ENCODE measurements around the gene CXCR3.
A peak's percentile ranks its signal among the peaks of the same experiment; 100 is the strongest.
"Not testable (repeated sequence)": the region's sequence is repeated elsewhere in the genome, so short reads cannot be mapped to it uniquely, and the experiment has no call there.

Gene CXCR3

DNA sequence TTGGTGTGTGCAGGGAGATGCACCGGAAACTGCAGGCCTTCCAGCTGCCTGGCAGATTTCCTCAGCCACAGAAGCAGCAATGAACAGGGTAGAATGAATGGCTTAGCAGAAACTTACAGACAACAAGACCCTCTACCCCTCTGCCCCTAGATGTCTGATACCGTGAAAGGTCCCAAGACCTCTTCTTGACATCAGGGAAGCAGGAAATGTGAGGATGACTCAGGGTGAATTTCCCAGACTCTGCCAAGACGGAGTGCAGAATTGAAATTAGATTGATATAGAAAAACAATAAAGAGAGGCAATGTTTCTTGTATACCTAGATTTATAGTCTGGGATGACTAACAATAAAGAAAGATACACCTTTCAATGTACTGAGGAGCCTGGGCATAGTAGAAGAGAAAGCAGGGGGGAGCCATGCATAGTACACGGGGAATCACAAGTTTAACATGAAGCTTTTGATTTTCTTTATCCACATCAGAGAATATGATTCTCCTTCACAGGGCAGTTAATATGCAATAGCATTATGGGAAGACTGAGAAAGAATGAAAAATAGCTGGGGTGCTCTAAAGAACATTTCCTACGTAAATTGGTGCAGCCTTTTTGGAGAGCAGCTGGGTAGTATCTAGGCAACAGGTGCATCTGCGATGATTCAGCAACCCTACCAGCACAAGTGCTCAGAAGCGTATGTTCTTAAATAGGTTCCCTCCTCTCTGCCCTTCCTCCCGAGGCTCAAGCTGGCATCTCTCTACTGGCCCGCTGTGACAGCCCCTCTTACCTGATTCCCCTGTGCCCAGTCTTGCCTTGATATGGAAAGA lies 18.3 kb upstream of the CXCR3 start:
- no peak for DNase-seq

DNA sequence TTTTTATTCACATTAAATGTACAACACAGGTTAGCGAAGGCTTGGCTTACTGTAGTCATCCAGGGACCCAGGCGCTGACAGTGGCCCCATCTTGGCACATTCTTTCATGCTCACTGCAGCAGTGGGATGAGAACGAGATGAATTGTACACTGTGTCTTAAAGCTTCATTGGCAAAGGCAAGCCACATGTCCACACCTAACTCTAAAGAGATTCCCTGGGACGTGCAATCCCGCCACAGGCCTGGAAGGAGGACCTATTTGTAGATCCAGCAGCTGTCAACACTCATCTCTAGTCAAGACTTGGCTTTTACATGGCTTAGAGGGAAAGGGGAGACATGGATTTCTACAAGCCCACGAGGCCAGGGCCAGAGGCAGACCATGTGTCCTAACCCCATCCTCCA lies 16.1 kb upstream of the CXCR3 start:
- no peak for DNase-seq

DNA sequence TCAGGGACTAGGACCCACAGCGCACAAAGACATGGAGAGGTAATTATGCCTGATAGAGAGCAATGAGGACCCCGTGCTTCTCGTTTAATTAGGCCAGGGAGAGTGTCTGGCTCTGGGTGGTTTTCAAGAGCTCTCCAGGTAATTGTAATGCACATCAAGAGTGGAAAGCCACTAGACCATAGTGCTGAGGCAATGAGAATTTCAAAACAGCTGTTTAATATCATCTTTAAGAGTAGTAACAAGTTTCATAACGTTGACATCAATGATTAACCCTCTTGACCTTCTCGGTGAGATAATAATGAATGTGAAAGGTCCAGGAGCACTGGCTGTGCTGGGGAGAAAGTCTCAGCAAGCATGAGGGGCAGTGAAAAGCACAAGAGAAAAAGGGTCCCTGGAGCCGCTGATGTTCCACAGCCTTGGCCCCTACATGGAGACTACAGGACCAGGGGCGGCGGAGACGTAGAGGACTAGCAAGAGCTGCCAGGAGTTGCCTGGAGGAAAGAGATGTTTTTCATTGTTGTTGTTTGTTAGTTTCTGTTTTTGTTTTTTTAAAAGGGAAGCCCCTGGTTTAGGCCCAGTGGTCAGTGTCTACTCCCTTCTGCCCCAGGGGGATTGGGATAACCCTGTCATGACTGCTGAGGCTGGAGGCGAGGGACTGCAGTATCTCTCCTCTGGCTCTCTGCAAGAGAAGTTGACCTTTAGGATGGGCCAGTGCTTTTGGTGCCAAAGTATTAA lies 14.8 kb upstream of the CXCR3 start:
- no peak for DNase-seq

DNA sequence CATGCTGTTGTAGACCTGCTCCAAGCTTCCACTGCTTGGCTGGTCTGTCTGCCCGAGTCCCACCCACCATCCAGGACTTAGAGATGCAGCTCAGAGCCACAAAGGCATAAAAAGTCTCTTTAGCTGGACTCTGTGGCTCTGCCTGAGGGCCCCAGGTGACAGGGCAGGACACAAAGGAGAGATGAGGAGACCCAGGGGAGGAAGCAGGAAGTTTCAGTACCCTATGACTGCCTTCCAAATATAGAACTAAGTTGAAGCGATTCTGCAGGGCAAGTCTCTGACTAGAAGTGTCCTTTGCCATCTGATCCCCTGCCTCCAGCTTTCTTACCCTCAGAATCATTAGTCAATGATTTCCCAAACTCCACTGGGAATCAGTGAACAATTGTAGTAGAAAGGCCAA lies 11.2 kb upstream of the CXCR3 start:
- no peak for DNase-seq

DNA sequence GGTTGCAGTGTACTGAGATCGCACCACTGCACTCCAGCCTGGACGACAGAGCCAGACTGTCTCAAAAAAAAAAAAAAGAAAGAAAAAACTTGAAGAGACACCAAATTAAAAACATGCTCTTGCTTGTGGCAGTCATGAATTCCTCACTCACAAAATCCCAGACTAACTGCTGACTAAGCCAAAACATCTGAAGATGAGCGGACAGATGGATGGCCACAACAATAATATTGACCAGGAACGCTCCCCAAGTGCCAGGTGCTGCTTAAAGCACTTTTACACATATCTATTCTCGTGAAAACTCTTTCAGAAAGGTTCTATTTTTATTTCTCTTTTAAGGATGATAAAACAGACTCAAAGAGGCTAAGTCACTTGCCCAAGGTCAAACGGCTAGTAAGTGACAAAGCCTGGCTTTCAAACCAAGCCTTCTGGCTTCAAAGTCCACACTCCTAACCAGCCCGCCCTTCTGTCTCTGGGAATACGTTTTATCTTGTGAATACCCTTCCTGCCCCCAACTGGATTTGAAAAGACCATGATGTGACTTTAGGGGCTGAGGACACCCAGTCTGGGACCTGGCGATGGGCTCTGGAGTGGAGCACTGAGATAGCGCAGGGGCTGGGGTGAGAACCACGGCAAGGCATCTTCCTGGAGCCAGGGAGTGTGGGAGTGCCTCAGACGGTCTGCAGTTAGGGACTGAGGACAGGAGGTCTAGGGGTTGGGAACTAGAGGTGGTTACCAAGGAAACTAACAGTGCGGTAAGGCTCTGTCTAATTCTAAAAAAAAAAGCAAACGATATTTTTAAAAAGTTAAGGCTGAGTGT lies 9.5 kb upstream of the CXCR3 start:
- DNase-seq = no peak

DNA sequence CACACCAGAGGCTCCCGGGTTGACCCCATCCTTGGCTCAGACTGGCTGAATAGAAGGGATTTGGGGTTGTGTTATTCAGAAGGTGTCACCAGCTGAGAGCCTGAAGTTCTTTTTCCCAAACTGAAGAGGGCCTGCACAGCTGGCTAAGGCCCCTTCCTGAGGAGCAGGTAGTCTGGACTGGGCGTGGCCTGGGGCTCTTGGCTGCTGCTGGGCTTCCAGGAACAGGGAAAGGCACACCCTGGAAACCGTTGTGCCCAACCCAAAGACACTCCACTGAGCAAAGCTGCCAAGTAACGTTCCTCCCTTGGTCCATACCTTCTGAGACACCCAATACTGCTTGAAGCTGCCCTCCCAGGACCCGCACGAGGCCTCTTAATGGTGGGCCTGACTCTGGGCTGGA lies 8.3 kb upstream of the CXCR3 start:
- DNase-seq = no peak

DNA sequence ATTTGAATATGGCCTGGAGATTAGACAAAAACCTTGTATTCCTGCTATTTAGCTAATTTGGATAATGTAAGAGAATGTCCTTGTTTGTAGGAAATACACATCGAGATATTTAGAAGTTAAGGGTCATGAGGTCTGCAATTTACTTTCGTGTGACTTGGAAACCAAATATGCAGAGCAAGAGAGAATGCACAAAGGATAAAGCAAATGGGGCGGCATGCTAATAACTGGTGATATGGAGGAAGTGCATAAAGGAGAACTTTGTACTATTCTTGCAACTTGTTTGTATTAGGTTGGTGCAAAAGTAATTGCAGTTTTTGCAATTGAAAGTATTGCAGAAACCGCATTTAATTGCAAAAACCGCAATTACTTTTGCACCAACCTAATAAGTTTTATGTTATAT lies 7.2 kb upstream of the CXCR3 start:
- no peak for DNase-seq

DNA sequence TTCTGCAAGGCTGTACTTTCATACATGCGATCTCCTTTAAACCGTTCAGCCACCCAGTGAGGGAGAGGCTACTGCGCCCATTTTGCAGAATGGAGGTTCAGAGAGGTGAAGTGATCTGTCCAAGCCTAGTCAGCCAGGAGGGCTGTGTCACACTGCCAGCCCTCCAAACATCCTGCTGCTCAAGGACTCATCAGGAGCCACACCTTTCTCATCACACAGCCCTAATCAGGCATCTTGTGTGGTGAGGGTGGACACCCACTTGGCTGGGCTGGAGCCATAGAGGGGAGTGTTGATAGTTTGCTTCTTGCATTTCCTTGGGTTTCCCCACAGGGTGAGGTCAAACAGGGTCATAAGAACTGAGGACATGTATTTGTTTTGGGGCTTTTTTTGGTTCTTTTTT lies 5.4 kb upstream of the CXCR3 start:
- no peak for DNase-seq

DNA sequence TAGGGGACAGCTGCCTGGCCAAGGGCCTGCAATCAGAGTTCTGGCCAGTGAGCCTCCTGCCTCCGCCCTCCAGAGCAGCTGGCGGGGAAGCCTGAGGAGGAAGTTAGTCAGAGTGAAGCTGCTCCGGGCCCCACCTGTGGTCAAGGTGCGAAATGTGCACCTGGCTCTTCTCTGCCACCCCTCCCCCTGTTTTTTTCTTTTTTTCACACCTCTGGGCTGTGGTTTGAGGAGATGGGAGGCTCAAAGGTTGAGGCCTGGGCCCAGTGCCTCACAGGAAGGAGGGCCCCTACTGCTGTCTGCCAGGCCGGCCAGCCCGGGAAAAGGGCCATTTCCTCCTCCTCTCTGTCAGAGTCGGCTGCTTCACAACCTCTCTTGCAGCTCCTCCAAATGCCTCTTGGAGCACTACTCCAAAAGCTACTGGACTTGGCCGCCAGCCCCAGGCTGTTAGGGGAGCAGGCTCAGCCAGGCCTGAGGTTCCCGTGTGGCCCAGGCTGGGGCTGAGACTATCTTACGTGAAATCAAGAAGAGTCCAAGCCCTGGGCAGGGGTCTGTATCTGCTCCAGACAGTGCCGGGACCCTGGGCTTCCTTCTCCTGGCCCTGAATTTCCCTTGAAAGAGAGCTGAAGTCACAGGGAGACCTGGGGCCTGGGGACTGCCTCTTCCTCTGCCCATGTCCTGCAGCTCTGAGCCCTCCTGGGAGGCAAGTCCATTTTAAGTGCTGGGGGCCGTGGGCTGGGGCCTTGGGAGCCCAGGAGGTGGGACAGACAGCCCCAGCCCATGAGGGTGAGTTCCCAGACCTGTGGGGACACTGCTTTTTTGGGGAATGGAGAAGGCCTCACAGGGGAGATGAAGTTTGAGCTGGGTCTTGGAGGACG lies 4.5 kb upstream of the CXCR3 start:
- peak; percentile 11 for DNase-seq

DNA sequence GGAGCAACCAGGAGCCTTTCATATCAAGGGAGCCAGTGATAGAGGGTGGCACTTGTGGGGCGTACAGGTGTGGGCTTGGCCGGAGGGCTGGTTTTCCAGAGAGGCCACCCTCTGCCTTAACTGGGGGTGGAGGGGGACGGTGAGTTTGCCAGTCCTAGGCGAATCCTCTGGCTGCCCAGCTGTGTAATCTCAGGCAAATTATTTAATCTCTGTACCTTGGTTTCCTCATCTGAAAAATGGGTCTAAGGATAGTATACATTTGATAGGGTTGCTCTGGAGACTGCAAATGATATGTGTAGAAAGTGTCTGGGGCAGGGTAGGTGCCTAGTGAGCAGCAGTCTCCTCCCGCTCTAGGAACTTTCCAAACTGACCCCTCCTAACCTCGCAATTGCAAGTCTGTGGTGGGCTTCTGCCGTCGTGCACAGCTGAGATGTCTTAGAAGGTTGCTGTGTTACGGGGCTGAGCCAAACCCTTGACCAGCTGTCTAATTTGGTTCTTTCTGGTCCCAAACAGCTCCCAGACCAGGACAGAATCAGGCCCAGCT lies 3.8 kb upstream of the CXCR3 start:
- DNase-seq = no peak

DNA sequence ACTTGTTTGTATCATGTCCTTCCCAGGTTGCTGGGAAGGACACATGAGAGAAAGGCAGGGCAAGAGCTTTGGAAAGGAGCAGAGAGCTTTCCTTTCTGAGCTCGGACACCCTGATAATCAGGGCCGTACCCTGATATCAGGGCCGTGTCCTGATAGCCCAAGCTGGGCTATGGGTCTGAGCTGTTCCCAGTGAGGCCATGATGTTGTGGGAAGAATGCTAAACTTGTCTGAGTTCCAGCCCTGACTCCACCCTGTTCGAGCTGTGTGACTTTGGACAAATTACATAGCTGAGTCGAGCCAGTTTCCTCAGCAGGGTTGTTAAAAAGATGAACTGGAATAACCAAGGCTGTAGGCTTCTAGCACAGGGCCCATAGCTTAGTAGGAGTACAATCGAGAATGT lies 3.3 kb upstream of the CXCR3 start:
- DNase-seq = no peak

DNA sequence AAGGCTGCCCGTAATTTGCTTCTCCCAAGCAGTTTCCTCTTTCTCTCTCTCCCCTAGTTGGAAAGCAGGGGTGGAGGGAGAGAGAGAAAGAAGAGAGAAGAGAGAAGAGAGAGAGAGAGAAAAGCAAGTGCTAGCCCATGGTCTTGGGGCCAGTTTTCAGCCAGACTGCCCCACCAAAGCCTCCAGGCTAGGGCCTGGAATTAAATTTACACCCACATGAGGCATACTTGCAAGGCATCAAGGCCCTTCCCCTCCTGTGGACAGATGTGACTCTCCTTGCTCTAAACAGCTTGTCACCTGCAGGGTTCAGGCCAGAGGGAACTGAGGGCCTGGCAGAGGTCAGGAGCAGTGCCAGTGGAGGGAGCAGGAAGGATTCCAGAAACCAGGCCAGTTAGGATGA lies 1.7 kb upstream of the CXCR3 start:
- no peak for DNase-seq

DNA sequence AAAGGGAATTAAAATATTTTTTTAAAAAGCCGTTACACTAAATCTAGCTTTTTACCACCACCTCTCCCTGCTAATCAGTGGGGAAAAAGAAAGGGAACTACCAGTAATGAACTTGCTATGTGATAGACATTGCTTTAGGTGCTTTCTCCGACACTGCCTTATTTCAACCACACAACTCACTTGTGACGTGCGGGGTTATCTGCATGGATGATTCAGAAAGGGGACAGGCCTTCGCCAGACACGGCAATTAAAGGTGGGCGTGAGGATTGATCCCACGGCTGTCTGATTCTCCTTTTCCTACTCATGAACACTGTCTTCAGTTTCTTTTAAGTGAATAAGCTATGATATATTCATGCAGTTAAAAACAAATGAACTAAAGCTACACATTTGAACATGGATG lies 882 bp upstream of the CXCR3 start:
- no peak for DNase-seq

DNA sequence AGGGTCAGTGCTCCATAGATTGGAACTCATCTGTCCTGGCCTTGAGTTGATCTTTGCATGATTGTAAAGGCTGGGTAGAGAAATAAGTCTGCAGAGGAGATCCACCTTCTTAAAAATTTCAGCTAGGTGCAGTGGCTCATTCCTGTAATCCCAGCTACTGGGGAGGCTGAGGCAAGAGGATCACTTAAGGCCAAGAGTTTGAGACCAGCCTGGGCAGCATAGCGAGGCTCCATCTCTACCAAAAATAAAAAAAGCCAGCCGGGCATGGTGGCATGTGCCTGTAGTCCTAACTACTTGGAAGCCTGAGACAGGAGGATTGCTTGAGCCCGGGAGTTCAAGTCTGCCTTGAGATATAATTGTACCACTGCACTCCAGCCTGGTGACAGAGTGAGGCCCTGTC lies 476 bp upstream of the CXCR3 start:
- DNase-seq = no peak

DNA sequence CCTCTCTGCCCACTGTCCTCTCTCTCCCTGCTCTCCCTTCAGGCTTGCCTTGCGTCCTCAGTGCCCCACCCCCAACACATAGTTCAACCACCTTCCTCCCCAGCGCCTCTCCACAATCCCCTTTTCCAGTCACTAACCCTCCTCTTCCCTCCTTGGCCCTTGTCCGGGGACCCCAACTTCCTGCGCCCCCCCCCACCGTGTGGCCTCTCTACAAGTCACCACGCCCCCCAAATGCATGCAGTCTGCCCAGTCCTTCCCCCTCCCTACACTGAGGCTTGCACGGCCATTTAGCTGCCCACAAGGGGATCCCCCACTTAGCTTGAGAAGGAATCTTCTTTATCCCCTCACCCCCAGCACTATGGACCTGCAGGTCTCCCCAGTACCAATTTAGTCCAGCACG lies 569 bp downstream of the CXCR3 start:
- no peak for DNase-seq

DNA sequence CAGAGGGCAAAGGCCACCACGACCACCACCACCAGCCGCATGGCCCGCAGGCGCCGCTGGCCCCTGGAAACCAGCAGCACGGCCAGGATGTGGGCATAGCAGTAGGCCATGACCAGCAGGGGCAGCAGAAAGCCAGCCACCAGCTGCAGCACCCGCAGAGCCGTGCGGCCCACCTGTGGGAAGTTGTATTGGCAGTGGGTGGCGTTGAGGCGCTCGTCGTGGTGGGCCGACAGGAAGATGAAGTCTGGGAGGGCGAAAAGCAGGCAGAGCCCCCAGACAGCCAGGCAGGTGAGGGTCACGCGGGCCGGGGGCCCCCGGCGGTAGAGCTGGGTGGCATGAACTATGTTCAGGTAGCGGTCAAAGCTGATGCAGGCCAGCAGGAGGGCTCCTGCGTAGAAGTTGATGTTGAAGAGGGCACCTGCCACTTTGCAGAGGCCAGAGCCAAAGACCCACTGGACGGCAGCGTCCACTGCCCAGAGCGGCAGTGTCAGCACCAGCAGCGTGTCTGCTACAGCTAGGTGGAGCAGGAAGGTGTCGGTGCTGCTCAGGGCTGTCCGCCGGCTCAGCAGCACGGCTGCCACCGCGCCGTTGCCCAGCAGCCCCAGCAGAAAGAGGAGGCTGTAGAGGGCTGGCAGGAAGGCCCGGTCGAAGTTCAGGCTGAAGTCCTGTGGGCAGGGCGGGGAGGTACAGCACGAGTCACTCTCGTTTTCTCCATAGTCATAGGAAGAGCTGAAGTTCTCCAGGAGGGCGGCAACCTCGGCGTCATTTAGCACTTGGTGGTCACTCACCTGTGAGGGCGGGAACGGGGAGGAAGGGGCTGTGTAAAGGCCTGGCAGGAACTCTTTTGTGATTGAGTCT lies 1.4 kb downstream of the CXCR3 start:
- no peak for DNase-seq

DNA sequence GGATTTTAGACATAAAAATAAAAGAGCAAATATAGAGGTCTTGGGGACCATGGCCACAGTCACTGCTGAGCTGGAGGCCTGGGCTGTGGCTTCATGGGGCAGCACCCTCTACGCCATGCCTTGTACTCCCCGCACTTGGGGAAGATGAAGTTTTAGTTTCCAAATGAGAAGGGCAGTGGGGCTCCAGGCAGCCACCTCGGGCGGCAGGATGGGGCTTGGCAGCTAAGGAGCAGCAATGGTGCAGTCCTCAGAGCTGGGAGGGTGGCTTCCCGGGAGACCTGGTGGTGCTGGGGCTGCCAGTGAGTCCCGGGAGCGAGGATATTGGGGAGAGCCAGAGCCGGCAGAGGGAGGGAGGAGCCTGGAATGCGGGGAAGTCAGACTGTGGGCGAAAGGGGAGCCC lies 2.4 kb downstream of the CXCR3 start:
- no peak for DNase-seq

DNA sequence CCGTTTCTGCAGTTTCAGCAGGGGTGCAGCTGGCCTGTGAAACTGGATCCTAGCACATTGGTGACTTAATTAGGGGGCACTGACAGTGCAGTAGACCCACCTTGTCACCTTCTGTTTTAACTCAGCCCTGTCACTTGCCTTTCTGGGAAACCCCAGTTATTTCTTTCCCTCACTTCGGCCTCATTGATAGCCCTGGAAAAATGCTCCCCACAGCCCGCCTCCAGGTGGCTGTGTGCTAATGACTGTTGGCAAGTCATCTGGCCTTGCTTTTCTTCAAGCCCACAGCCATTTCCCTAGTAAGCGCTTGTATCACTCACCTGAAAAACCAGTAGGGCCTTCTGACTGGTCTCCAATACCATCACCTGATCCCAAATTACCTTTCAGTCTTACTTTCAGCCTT lies 3.3 kb downstream of the CXCR3 start:
- DNase-seq = no peak

DNA sequence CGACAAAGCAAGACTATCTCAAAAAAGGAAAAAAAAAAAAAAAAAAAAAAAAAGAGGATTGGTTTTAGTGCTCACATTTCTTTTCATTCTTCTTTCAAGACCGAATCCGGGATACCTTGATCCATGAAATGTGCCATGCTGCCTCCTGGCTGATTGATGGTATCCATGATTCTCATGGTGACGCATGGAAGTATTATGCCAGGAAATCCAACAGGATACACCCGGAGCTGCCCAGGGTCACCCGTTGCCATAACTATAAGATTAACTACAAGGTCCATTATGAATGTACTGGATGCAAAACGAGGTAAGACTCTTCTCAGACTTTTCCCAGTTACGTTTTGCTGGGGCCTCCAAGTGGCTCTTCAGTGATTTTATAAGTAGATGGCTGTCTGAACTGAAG lies 6.1 kb downstream of the CXCR3 start:
- no peak for DNase-seq

DNA sequence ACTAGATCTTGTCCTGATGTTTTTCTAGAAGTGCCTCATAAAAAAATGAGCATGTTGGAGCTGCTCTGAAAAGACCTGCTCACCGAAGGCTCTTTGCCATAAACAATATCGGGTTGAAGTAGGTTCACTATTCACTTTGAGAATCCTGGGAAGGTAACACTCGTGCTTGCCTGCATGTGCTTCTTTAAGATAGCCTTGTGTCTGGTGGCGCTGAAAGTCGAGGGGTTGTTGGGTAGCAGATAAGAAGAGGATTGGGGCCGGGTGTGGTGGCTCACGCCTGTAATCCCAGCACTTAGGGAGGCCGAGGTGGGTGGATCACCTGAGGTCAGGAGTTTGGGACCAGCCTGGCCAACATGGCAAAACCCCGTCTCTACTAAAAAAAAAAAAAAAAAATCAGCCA lies 6.6 kb downstream of the CXCR3 start:
- not testable (repeated sequence) for DNase-seq

DNA sequence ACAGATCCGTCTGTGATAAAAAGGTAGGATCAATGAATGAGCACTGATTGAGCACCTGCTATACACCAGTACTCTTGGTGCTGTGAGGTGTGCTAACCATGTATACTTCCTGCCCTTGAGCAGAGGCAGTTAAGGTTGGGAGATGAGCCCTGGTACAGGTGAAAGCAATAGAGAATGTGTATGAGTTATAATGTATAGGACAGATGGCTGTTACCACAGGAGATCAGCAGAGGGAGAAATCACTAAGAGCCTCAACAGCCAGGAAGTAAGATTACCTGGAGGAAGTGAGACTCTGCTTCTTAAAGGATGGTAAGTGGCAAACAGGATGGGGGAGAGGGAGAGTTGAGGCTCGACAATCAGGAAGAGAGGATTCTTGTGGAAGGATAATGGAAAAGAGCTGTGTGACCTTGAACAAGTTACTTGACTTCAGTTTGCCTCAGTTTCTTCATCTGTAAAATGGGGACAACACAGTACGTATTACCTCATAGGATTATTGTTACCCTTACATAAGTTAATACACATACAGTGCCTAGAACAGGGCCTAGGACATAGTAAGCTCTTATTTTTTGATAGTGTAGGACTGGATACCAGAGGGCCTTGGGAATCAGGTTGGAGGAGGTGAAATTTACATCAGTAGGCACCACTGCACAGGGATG lies 9.1 kb downstream of the CXCR3 start:
- DNase-seq = no peak

Data from NCI-H82 (cell line).